Measurements from ENCODE around the gene SMOC1. TPM values are rescaled to one million over a fixed set of nuclear protein-coding genes. Genes with fewer than 3 reads are reported as not detected.

Gene SMOC1
- total RNA-seq, 1 experiment from 2014 or later, result 0.68 TPM

GRCh38 chr14:69924201-69924600, 45.0 kb downstream of the SMOC1 start:
- Histone ChIP-seq H3K4ac (ENCODE audit: low read depth, low read length) (no peak overlapping the region), H2AK5ac (ENCODE audit: insufficient read length, low read length) (no peak overlapping the region), H3K56ac (ENCODE audit: insufficient read length, low read depth, low read length) (no peak overlapping the region), H3K23ac (ENCODE audit: insufficient read length, low read depth, low read length) (no peak overlapping the region), H2BK12ac (ENCODE audit: insufficient read length, low read depth, low read length) (no peak overlapping the region), H3K18ac (ENCODE audit: insufficient read length, low read depth, low read length) (no peak overlapping the region), H2BK15ac (ENCODE audit: low read depth, low read length) (no peak overlapping the region), H3T11ph (ENCODE audit: low read length) (no peak overlapping the region), H2BK5ac (ENCODE audit: insufficient read length, low read length) (no peak overlapping the region), H3K23me2 (ENCODE audit: insufficient read length, low read depth, low read length, poor library complexity, severe bottlenecking) (no peaks in the 10 kb centered on the region), H2BK20ac (ENCODE audit: low read depth, low read length, poor library complexity, severe bottlenecking) (no peak overlapping the region), H3K79me1 (ENCODE audit: insufficient read depth, low read depth, low read length, poor library complexity, severe bottlenecking) (no peaks in the 10 kb centered on the region), H4K8ac (replicated peaks; ENCODE audit: insufficient read length, low read depth, low read length) (no peak overlapping the region), H3K9ac (ENCODE audit: extremely low read depth, insufficient read length, low read length) (no peak overlapping the region), H4K91ac (ENCODE audit: insufficient read length, low read depth, low read length) (no peak overlapping the region), H2BK120ac (ENCODE audit: low read depth, low read length, poor library complexity, severe bottlenecking) (no peak overlapping the region), H3K79me2 (ENCODE audit: insufficient read depth, low read length) (no peaks in the 10 kb centered on the region), H2AFZ (ENCODE audit: low read length) (no peak overlapping the region), H3K9me3 (ENCODE audit: control insufficient read depth, low read depth, low read length) (no peaks in the 10 kb centered on the region), H3K14ac (ENCODE audit: insufficient read depth, low read length) (no peak overlapping the region), H4K5ac (ENCODE audit: insufficient read length, low read depth, low read length) (no peak overlapping the region), H3K27me3 (ENCODE audit: insufficient read depth, low read length) (no peaks in the 10 kb centered on the region; the same call in 1 of the 2 replicates), H3K27ac (ENCODE audit: insufficient read length, low read depth, low read length) (no peak overlapping the region), H3K4me2 (ENCODE audit: insufficient read depth, insufficient read length, low read length) (no peak overlapping the region), H4K20me1 (ENCODE audit: control insufficient read depth, insufficient read depth, insufficient read length) (no peaks in the 10 kb centered on the region), H3K4me1 (ENCODE audit: insufficient read depth, low read length) (no peaks in the 10 kb centered on the region)
- Mint-ChIP-seq H3K4me3 (no peak overlapping the region), H3K9me3 (no peaks in the 10 kb centered on the region), H3K27ac (no peak overlapping the region), H3K4me1 (peaks cover 9 to 14% of the 10 kb centered on the region in 2 experiments), H3K27me3 (ENCODE audit: low read depth) (peaks cover 16% of the 10 kb centered on the region), H3K36me3 (ENCODE audit: insufficient read depth in 1 of 3, low read depth in 3 of 3) (no peaks in the 10 kb centered on the region)
- no peak for TF ChIP-seq CTCF (conservative IDR thresholded peaks at IDR 0.05)
- DNase-seq, result no peak
- no CpG with 5 or more reads among the region's 5 CpGs for WGBS (ENCODE audit: extremely low coverage, insufficient read length, low lambda C conversion rate)

Data from H9 (cell line).